GM19395 (cell line): ENCODE results near the gene TRIM47.

Experiments used
- ATAC-seq: cut with Tn5 transposase; IDR thresholded peaks from one replicate; pipeline ENCODE4 v1.9.1; 2021; ENCODE audit warnings: mild to moderate bottlenecking, moderate library complexity; ENCODE audit not compliant: unreplicated experiment

Gene TRIM47

GRCh38 chr17:75909051-75909811 lies 30.9 kb upstream of the TRIM47 start:
- no peak for ATAC-seq

- ATAC-seq = no peak
These were observed 29.8 kb upstream of the TRIM47 start for GRCh38 chr17:75908201-75908600.

- no peak for ATAC-seq
These were observed 27.9 kb upstream of the TRIM47 start for GRCh38 chr17:75906143-75906884.

GRCh38 chr17:75904749-75905521 lies 26.6 kb upstream of the TRIM47 start, which contains the start of gene MRPL38:
MRPL38 (minus strand) TSS chr17:75904884; CDS start chr17:75904875, 9 bp downstream.
- ATAC-seq = peak; percentile 95

GRCh38 chr17:75902406-75902805 lies 24.0 kb upstream of the TRIM47 start:
- ATAC-seq = no peak

GRCh38 chr17:75901727-75902126 lies 23.3 kb upstream of the TRIM47 start:
- no peak for ATAC-seq

- ATAC-seq = no peak
These were observed 22.5 kb upstream of the TRIM47 start for GRCh38 chr17:75900691-75901533.

- ATAC-seq = no peak
These were observed 21.5 kb upstream of the TRIM47 start for GRCh38 chr17:75899767-75900468.

- no peak for ATAC-seq
These were observed 21.0 kb upstream of the TRIM47 start for GRCh38 chr17:75899353-75899752.

- ATAC-seq = no peak
These were observed 20.4 kb upstream of the TRIM47 start for GRCh38 chr17:75898791-75899190.

GRCh38 chr17:75898065-75898464 lies 19.7 kb upstream of the TRIM47 start:
- ATAC-seq = no peak

GRCh38 chr17:75897160-75898019 lies 19.0 kb upstream of the TRIM47 start:
- no peak for ATAC-seq

GRCh38 chr17:75896415-75897159 lies 18.2 kb upstream of the TRIM47 start, which contains the start of gene TRIM65:
TRIM65 (minus strand) TSS chr17:75896951; CDS start chr17:75896937, 14 bp downstream.
- ATAC-seq = peak; percentile 62

GRCh38 chr17:75895370-75896155 lies 17.2 kb upstream of the TRIM47 start:
- ATAC-seq = no peak

GRCh38 chr17:75894049-75894733 lies 15.8 kb upstream of the TRIM47 start:
- no peak for ATAC-seq

GRCh38 chr17:75893305-75894048 lies 15.1 kb upstream of the TRIM47 start:
- ATAC-seq = no peak
